GM12873 (cell line): Measurements from ENCODE around the gene LRRC49.

Experiments
- TF ChIP-seq, protein P1 (sequence below): IDR thresholded peaks from 2 replicates; pipeline ENCODE4 v1.5.1; 2012; ENCODE audit warnings: low read depth, mild to moderate bottlenecking, moderate library complexity, low read length, control low read depth; ENCODE audit not compliant: insufficient read depth; ENCODE audit errors: missing control alignments

The LRRC49 gene

DNA sequence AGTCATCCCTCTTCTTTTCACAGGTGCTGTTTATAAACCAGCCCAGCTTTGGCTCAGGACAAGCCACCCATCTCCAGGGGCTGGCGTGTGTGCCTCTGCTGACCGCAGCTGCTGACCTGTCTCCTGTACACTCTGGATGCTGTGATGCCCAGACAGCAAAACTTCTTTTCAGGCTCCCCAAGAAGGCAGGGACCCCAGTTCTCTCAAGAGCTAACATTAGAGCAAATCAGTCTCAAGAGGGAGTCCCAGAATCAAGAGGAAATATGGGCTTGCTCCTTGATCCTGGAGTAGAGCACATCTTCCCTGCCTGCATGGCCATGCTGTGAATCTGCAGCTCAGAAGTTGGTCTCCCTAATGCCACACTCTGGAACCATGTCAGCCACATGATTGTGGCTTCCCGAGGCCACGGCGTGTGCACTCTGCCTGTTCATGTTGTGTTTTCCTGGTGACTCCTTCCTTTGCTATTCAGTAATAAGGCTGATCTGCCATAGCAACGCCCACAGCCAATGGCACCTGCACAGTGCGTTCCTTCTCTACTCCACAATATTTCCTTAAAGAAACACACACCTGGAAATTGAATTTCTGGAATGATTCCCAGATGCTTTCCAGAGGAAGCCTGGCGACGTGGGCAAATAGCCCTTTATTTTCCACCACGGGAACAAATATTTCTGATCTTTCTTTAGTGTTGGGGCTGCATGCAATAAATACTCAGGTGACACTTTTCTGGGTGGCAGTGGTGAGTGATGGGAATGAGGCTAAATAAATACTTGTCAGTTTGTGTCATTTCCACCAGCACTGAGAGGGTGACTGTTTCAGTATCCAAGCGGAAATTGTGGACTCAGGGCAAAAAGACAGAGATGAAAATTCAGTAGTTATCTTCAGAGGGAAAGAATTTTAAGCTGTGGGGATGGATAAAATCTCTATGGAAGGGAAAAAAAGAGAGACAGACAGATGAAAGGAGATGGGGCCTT is 200.7 kb downstream of the LRRC49 start:
- TF ChIP-seq, protein P1, sequence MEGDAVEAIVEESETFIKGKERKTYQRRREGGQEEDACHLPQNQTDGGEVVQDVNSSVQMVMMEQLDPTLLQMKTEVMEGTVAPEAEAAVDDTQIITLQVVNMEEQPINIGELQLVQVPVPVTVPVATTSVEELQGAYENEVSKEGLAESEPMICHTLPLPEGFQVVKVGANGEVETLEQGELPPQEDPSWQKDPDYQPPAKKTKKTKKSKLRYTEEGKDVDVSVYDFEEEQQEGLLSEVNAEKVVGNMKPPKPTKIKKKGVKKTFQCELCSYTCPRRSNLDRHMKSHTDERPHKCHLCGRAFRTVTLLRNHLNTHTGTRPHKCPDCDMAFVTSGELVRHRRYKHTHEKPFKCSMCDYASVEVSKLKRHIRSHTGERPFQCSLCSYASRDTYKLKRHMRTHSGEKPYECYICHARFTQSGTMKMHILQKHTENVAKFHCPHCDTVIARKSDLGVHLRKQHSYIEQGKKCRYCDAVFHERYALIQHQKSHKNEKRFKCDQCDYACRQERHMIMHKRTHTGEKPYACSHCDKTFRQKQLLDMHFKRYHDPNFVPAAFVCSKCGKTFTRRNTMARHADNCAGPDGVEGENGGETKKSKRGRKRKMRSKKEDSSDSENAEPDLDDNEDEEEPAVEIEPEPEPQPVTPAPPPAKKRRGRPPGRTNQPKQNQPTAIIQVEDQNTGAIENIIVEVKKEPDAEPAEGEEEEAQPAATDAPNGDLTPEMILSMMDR = no peak

DNA sequence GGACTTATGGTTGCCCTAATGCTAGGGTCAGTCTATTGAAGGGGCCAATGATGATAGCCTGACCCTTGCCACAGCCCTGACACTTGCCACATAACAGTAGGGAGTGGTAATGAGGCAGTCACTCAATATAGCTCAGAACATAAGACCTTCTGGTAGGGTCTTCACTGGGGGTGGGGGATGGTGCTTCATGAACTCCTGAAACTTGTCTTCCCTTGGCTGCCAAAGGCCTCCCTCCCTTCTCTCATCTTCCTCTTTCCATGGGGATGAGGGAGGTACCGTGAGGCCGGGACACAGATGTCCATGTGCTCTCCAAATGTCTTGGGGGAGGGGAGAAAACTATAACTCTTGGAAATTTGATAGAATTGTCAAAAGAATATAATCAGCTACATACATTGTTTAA is 201.5 kb downstream of the LRRC49 start:
- TF ChIP-seq, protein P1 = no peak

DNA sequence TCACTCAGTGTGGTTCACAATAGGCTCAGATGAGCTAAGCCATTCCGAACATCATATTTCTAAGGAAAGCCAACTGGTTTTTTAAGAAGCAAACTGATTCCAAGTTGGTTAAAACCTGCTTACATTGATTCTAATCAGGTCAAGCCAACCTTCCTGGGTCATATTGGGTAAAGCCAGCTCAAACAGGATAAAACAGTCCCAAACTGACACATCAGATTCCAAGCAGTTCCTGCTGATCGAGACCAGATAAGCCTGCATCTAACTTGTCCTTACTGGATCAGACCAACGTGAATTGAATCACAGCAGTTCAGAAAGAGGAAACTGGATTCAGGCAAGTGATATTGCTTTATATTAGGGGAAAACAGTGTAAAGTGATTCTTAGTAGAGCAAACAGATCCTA is 204.1 kb downstream of the LRRC49 start:
- TF ChIP-seq, protein P1 = no peak

DNA sequence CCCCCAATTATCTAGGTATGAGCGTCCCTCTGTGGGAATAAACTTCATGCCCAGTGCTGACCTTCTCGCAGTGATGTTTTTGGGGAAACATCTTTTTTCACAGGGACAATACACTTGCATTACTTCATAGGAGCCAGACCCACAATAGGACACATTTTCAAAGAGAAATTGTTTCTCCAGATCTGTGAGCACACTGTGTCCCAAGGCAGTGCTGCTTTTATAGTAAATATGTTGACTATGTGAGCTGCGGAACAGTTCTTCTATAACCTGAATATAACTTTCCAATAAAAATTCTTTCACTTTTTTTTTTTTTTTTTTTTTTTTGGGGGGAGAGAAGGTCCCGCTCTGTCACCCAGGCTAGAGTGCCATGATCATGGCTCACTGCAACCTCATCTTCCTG is 205.3 kb downstream of the LRRC49 start:
- TF ChIP-seq, protein P1 = no peak

DNA sequence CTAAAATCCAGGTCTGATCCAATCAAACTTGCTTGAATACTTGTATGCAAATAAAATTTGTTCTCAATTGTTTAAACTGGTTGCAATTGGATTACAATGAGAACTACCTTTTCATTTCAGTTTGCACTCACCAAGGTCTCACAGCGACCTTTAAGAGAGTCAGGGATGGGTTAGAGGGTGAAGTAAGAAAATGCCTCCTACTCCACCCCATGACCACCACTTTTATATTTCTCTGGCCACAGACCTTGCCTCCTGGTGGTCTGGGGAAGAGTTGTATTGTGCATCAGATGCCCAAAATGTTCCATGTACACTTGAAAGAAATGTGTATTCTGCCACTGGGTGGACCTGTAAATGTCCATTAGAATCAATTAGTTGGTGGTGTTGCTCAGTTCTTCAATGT is 206.3 kb downstream of the LRRC49 start:
- TF ChIP-seq, protein P1 = no peak
